DND-41 (cell line): ENCODE results near the gene NR5A2.

ENCODE experiments used
- ATAC-seq: fragments of 200-7000 bp; cut with Tn5 transposase; 3 replicates; pipeline ENCODE4 v1.9.1; 2021; ENCODE audit warnings: low read depth; ENCODE audit not compliant: insufficient read depth
- DNase-seq: peaks from one replicate; pipeline ENCODE4 v3.0.0-alpha.2; 2020
- H2AFZ ChIP-seq: 2 replicates; pipeline ENCODE4 v1.6.0; 2012; ENCODE audit warnings: low read depth, low read length
- H3K27ac ChIP-seq: 2 replicates; pipeline ENCODE4 v1.5.1; 2012; ENCODE audit warnings: low read length, inconsistent platforms
- H3K27me3 ChIP-seq: fragments of 200-600 bp; sonication (generic); 2 replicates; pipeline ENCODE4 v1.6.0; 2012; ENCODE audit warnings: low read length, mild to moderate bottlenecking, inconsistent platforms; ENCODE audit not compliant: insufficient read depth, poor library complexity
- H3K36me3 ChIP-seq: 2 replicates; pipeline ENCODE4 v1.5.1; 2012; ENCODE audit warnings: low read length, inconsistent platforms; ENCODE audit not compliant: insufficient read depth
- H3K4me1 ChIP-seq: 2 replicates; pipeline ENCODE4 v1.5.1; 2012; ENCODE audit warnings: mild to moderate bottlenecking, low read length; ENCODE audit not compliant: insufficient read depth
- H3K4me2 ChIP-seq: 2 replicates; pipeline ENCODE4 v1.6.0; 2012; ENCODE audit warnings: mild to moderate bottlenecking, moderate library complexity, low read length, inconsistent platforms; ENCODE audit not compliant: insufficient read depth
- H3K4me3 ChIP-seq, 2 experiments: fragments of 200-600 bp in 1 of 2; shearing (Covaris generic) in 1 of 2; 2 replicates each; pipeline ENCODE4 v1.5.1; 2012 to 2016; ENCODE audit warnings: inconsistent platforms in 2 of 2, low read length in 2 of 2, mild to moderate bottlenecking in 2 of 2, low read depth in 1 of 2, moderate library complexity in 1 of 2
- H3K79me2 ChIP-seq: 2 replicates; pipeline ENCODE4 v1.6.0; 2012; ENCODE audit warnings: low read length, inconsistent platforms; ENCODE audit not compliant: insufficient read depth
- H3K9ac ChIP-seq: 2 replicates; pipeline ENCODE4 v1.6.0; 2012; ENCODE audit warnings: low read depth, mild to moderate bottlenecking, inconsistent platforms, low read length, moderate library complexity
- H3K9me3 ChIP-seq: 2 replicates; pipeline ENCODE4 v1.5.1; 2012; ENCODE audit warnings: low read length, moderate library complexity, mild to moderate bottlenecking, inconsistent platforms; ENCODE audit not compliant: insufficient read depth, severe bottlenecking
- H4K20me1 ChIP-seq: 2 replicates; pipeline ENCODE4 v1.6.0; 2012; ENCODE audit warnings: low read length; ENCODE audit not compliant: insufficient read depth
- EZH2 ChIP-seq: IDR thresholded peaks from 3 replicates; pipeline ENCODE4 v1.6.1; 2012; ENCODE audit warnings: borderline replicate concordance, low read depth, mild to moderate bottlenecking, moderate library complexity, low read length, inconsistent platforms; ENCODE audit not compliant: severe bottlenecking
- TF ChIP-seq, protein P1 (sequence below): IDR thresholded peaks from 2 replicates; pipeline ENCODE4 v1.5.1; 2012; ENCODE audit warnings: borderline replicate concordance, low read length, moderate library complexity, mild to moderate bottlenecking; ENCODE audit not compliant: poor library complexity, severe bottlenecking; ENCODE audit errors: extremely low read depth

The NR5A2 gene

DNA sequence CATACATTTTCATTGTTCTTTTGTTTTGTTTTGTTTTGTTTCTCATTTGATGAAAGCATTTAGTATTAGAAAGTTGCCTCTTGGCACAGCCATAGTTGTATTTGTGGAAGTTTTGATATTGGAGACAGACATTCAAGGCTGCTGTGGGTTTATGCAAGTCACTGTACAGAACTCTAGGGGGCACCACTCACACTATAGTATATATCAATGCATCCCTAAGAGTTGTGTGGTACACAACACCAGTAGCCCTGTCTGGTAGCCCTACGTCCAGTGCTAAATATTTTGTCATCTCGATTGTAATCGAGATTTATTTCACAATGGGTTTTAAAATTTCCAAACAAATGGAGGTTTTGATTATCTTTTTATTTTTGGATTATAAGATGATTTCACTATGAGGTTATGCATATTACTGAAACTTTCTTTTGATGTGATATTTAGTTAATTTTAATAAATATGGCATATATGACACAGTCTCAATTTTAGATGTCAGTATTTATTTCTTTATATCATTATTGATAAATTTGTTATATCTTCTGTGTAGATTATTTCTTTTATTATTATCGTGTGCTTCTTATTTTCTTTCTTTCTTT is 112.2 kb downstream of the NR5A2 start:
- H3K27me3 ChIP-seq = no peaks in the 10 kb centered on the region
- no peaks in the 10 kb centered on the region for H4K20me1 ChIP-seq
- no peaks in the 10 kb centered on the region for H3K79me2 ChIP-seq
- no peak overlapping the region for H3K27ac ChIP-seq
- no peaks in the 10 kb centered on the region for H3K9me3 ChIP-seq
- H2AFZ ChIP-seq = no peak overlapping the region
- no peak overlapping the region for H3K9ac ChIP-seq
- TF ChIP-seq EZH2 = no peak
- TF ChIP-seq, protein P1, sequence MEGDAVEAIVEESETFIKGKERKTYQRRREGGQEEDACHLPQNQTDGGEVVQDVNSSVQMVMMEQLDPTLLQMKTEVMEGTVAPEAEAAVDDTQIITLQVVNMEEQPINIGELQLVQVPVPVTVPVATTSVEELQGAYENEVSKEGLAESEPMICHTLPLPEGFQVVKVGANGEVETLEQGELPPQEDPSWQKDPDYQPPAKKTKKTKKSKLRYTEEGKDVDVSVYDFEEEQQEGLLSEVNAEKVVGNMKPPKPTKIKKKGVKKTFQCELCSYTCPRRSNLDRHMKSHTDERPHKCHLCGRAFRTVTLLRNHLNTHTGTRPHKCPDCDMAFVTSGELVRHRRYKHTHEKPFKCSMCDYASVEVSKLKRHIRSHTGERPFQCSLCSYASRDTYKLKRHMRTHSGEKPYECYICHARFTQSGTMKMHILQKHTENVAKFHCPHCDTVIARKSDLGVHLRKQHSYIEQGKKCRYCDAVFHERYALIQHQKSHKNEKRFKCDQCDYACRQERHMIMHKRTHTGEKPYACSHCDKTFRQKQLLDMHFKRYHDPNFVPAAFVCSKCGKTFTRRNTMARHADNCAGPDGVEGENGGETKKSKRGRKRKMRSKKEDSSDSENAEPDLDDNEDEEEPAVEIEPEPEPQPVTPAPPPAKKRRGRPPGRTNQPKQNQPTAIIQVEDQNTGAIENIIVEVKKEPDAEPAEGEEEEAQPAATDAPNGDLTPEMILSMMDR = peak; percentile 72
- H3K4me2 ChIP-seq = no peak overlapping the region
- ATAC-seq (peak; percentile 78), DNase-seq (peak; percentile 11)
- H3K36me3 ChIP-seq = no peaks in the 10 kb centered on the region
- H3K4me1 ChIP-seq = no peaks in the 10 kb centered on the region
- H3K4me3 ChIP-seq = no peak overlapping the region

DNA sequence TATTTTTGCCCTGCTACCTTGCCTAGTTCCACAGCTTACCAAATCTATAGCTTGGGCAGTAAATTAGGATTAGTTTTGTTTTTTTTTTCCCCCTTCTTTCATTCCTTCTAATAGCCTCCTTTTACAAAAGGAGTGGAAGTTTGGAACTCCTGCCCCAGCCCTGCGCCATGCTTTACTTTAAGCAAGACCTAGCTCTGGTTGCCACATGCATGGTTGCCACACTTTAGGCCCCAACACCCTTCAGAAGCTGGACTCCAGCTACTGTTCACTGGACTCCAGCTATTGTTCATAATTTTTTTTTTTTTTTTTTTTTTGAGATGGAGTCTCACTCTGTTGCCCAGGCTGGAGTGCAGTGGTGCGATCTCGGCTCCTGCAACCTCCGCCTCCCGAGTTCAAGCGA is 115.8 kb downstream of the NR5A2 start:
- Histone ChIP-seq H3K4me2 (no peak overlapping the region), H3K27me3 (no peaks in the 10 kb centered on the region), H2AFZ (no peak overlapping the region), H3K4me3 (no peak overlapping the region), H4K20me1 (no peaks in the 10 kb centered on the region), H3K79me2 (no peaks in the 10 kb centered on the region), H3K36me3 (no peaks in the 10 kb centered on the region), H3K27ac (no peak overlapping the region), H3K9ac (no peak overlapping the region), H3K4me1 (no peaks in the 10 kb centered on the region), H3K9me3 (no peaks in the 10 kb centered on the region)
- TF ChIP-seq, protein P1 = no peak
- no peak for TF ChIP-seq EZH2
- ATAC-seq (no peak), DNase-seq (no peak)

DNA sequence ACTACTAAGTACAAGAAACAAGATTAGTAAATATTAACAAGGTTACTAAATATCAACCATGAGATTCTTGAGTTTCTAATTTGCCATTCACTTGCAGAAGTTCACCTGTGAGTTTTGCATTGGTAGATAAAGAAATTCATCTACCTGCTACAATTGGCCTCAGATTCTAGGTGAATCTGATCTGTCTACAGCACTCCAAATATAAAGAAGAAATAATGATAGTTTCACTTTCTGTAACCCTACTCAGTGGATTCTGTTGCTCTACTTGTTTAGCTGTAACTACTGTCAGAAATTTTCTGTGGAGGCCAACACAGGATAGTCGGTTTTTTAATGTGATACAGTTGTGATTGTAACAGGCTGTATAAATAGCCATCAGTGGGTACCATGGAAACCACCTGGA is 118.6 kb downstream of the NR5A2 start:
- H3K4me2 ChIP-seq = no peak overlapping the region
- DNase-seq = no peak
- no peak overlapping the region for H2AFZ ChIP-seq
- H3K27ac ChIP-seq = no peak overlapping the region
- no peaks in the 10 kb centered on the region for H3K9me3 ChIP-seq
- no peak overlapping the region for H3K9ac ChIP-seq
- TF ChIP-seq, protein P1 = no peak
- no peak for TF ChIP-seq EZH2
- no peaks in the 10 kb centered on the region for H3K79me2 ChIP-seq
- no peaks in the 10 kb centered on the region for H3K27me3 ChIP-seq
- no peaks in the 10 kb centered on the region for H3K4me1 ChIP-seq
- H4K20me1 ChIP-seq = no peaks in the 10 kb centered on the region
- ATAC-seq = no peak
- no peaks in the 10 kb centered on the region for H3K36me3 ChIP-seq
- H3K4me3 ChIP-seq = no peak overlapping the region
